AG20443 (cell line): ENCODE results near the gene PCNX2.
"Not testable (repeated sequence)": the region's sequence is repeated elsewhere in the genome, so short reads cannot be mapped to it uniquely, and the experiment has no call there.

Experiments used
- DNase-seq: peaks from one replicate; pipeline ENCODE4 v3.0.0; 2012; ENCODE audit warnings: low spot score, mixed read lengths

Gene PCNX2

DNA sequence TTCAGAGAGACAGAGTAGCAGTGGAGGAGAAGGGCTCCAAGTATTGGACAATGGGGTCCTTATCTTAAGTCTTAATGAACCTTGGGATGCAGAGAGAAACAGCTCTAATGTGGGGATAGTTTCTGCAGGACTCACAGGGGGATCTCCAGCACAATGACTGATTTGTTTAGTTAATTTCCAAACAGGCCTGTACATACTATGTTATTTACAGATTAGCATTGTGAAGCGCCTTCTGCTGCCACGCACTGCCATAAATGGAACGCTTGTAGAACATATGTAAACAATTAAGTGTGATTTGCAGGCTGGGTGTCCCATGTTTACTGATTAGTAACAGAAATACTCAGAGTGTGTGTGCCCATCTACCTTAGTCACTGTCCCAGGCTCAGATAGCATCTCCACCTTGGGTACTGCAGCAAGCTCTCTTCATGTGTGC, 289.0 kb downstream of the PCNX2 start:
- DNase-seq = no peak

DNA sequence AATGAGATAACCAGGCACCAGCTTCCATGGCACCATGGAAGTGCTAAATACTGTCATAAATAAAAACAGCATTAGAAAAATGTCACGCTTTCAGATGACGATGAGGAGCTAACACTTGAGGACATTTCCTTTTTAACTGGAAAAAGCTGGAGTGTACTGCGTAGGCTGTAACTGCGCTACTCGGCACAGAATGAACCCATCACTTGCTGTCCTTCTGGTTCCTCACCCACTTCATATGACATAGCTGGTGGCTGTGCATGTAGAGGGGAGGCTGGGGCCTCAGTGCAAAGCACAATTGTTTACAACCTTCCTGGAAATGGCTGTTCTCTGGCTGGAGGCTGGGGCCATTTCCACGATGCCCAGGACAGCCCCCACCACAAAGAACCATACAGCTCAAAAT, 289.4 kb downstream of the PCNX2 start:
- DNase-seq = no peak

DNA sequence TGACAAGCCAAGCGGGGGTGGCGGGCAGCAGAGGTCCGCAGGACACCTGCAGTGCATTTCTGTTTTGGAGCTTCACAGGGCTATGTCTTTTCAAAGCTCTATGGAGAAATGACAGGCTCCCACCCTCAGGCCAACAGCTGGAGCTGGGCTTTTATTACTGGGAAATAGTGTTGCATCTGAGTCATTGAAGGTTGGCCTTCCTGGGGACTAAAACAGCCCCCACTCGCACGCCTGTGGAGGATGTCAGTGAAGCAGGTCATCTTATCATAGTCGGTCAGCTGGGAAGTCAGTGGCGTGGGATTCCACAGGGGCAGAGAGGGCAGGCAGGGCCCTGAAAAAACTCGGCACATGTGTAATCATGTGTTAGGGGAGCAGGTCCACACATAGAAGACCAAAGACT, 289.8 kb downstream of the PCNX2 start:
- DNase-seq = peak; percentile 32

DNA sequence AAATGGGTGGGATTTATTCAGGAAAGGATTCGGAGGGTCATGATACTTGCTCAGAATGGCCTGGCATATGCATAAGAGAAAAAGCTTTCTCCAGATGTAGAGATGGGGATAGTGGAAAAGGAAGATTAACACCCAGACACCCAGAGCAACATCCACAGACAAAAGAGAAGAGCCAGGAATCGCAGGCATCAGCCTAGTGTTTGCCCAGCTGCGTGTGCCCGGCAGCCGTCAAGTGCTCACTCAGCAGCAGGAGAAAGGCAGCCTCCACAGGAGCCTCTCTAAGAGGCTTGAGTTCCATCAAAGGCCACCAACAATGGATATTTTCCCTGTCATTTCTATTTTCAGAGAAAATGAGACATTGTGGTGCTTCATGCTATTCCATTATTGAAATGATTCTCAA, 290.4 kb downstream of the PCNX2 start:
- no peak for DNase-seq

DNA sequence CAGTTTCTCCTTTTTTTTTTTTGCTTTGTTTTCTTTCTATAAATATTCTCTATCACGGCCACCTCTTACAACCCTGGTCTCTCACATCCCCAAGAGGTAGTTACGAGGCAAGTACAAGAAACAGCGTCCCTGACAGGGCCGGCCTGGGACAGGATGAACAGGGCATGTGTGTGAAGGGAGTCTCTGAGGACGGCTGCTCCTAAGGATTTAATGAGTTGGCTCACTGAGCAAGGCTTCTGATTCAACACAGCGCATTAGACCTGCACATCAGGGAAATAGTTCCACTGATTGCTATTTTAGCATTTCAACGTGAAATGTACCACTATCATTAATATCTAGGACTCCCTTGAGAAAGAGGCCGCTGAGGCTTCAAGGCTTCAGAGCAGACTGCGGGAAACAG, 291.1 kb downstream of the PCNX2 start:
- no peak for DNase-seq

DNA sequence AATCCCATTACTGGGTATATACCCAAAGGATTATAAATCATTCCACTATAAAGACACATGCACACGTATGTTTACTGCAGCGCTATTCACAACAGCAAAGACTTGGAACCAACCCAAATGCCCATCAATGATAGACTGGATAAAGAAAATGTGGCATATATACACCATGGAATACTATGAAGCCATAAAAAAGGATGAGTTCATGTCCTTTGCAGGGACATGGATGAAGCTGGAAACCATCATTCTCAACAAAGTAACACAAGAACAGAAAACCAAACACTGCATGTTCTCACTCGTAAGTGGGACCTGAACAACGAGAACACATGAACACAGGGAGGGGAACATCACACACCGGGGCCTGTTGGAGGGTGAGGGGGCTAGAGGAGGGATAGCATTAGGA, 291.9 kb downstream of the PCNX2 start:
- DNase-seq = not testable (repeated sequence)

DNA sequence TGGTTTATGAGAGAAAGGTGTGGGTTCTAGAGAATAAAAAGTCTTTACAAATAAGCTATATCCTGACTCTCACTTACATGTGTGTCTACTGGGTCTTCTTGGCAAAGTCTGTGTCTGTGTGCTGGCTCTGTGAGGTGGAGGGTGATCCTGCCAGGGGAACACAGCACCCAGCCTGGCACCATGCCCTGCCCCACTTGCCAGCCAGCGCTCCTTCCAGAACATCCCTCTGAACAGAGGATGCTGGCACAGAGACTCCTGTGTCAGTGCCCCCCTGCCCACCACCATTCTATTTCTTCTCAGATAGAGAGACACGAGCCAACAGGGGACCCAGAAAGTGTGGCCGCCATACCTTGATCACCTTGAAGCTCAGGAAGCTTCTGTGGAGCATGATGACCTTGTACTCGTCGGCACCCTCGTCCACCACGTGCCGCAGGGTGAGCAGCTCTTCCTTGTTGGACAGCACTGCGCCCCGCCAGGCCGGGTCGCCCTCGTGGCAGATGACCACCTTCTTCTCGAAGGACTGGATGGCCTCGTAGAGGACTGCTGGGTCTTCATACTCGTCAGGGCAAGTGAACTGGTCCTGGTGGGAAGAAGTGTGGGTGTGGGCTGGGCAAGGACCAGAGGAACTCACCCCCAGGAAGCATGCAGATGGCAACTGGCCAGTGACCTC, 295.4 kb downstream of the PCNX2 start:
- no peak for DNase-seq

DNA sequence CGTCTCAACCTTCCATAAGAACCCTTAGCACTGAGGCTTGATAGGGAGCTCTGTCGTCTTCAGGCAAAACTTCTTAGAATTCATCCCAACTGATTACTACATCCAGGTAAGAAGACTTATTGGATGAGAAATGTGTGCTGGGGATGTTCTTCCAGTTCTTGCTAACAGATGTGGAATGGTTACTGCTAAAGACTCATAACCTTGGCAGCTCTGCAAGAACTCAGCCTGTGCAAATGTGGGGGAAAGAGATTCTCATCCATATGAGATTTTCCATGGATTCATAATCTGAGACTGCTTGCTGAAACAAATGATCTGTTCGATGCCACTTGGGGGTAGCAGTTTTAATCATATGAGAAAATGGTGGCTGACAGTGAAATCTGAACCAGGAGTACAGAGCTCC, 296.9 kb downstream of the PCNX2 start:
- peak; percentile 22 for DNase-seq

DNA sequence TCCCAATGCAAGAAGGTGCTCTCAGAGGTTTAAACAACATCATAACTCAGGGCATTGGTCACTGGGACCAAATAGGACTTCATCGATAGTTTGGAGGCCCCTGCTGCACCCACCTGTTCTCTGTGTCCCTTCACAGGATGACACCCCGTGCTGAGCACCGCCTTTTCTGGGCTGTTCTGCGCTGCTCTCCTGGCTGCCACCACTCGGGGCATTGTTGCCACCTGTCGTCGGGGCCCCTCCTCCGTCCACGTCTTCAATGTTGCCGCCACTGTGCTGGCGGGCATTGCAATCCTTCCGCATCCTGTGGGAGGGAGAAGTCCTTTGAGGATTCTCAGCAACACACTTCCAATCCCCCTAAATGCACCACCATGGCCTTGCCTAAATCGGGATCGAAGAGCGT, 297.4 kb downstream of the PCNX2 start:
- no peak for DNase-seq

DNA sequence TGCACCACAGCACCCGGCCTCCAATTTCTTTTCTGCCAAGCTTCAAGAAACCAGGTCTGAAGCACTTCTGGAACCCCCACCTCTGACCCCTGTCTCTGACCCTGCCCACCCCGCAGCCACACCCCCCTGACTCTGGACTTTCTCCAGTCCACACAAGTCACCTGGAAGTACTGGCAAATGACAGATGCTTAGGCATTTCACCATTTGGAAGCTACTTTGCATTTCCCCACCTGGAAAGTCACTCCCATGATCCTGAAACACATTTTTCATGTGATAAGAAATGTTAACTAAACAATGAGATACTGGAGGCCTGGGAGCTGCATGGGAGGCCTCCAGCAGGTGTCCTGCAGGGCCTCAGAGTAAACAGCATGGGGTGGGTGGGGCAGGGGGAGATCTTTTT, 299.4 kb downstream of the PCNX2 start:
- DNase-seq = no peak

DNA sequence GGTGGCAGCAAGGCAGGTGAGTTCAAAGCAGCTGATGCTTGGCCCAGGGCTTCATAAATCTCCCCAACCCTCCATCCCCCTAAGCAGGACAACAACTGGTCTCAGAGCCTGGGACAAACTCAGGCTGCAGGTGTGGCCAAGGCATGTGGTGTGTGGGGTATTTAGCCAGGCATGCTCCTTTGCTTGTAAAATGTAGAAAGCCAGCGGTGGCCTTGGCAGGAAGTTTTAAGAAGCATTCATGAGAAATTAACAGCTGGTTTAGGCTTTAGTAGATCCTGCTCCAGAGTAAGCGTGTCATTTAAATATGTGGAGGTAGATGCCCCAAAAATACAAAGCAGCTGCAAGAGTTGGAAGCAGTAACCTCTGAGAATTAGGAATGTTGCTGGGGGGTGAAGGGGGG, 300.3 kb downstream of the PCNX2 start:
- no peak for DNase-seq

DNA sequence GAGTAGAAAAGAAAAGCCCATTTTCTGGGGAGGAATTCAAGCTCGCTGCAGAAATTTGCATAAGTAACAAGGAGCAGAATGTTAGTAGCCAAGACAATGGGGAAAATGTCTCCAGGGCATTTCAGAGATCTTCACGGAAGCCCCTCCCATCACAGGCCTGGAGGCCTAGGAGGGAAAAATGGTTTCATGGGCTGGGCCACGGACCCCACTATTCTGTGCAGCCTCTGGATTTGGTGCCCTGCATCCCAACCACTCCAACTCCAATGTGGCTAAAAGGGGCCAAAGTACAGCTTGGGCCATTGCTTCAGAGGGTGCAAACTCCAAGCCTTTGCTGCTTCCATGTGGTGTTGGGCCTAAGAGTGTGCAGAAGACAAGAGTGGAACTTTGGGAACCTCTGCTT, 302.0 kb downstream of the PCNX2 start:
- no peak for DNase-seq

DNA sequence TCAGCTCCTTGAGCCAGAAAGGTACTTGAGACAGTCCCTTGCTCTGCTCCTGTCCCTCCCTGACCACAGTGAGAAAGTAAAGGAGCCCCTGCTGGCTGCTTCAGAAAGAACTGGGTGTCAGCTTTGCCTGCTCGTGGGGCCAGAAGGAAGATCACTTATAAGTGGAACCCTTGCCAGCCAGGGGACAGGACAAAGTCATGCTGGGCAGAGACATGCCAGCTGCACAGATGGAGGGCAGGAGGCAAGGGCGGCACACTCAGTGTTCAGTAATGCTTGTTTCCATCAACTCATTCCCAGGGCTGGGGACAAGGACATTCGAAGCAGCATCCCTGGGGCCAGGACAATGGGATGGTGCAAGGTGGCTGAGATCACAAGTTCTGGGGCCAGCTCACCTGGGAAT, 303.3 kb downstream of the PCNX2 start:
- no peak for DNase-seq

DNA sequence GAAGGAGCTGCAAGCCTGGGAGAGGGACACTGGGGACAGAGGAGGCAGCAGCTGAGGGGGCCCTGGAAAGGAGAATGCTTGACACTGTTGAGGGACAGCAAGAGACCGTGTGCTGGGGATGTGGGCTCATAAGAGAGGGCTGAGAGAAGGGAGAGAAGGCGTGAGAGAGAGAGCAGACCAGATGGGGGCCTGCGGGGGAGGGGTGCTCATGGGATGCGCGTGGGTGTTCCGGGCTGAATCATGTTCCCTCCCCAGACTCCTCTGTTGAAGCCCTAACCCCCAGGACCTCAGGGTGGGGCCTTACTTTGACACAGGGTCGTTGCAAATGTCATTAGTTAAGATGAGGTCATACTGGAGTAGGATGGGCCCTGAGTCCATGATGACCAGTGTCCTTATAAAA, 304.3 kb downstream of the PCNX2 start:
- DNase-seq = no peak

DNA sequence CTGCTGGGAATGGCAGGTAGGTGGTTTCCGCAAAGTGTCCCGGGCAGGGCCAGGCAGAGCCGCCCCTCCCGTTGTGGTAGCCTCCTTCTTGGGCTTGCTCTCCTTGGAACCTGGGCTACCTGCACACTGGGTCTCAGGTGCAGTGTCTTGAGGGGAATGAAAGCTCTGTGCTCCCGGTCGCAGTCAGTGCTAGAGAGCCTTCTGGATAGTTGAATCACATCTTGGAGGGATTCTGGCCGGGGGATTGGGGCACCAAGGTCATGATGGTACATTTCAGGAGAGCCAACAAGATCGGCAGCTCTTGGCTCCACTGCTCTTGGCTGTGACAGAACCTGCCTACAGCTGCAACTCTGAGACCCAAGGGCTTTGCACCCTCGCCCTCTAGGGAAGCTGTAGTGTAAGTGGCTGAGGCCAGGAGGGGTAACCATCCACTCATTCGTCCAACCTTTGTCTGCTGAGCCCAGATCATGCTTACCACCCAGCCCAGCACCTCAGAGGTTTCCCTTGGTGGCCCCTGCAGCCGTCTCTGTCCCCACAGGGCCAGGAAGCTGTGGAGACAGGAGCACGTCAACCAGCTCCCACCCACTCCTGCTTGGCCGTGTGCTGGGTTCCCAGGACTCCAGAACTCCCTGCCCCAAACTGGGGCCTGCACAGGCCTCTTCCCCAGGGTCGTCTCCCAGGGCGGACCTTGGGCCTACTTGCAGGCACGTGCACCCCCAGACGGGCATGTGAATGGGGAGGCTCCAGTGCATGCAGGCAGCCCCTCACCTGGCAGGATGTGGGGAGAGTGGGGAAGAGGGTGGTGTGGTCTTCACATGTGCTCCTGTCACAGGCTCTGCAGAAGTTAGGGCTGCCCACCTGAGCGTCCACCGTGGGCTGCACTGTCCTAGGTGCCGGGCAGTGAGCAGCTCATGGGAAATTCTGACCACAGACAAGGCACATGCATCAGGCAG, 305.1 kb downstream of the PCNX2 start:
- no peak for DNase-seq

DNA sequence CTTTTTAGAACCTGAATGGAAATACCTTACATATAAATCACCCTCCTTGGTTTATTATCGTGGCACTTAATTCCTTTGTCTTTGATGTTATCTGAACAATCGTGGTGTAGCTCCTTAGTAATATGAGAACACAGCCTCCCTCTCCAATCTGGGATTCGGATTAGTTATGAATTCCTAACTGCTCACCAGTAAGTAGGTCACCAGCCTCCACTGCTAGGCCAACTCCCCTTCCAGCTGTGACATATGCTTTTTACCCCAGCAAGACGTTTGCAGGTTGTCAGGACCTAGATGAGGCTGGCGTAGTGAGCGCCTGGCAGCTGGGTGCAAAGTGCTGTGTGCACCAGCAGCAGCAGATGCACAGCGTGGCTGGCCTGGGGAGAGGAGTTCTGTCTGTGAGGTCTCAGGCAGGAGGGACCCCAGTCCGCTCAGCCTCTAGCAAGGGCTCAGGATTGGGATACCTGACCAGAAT, 306.9 kb downstream of the PCNX2 start:
- DNase-seq = peak; percentile 69

DNA sequence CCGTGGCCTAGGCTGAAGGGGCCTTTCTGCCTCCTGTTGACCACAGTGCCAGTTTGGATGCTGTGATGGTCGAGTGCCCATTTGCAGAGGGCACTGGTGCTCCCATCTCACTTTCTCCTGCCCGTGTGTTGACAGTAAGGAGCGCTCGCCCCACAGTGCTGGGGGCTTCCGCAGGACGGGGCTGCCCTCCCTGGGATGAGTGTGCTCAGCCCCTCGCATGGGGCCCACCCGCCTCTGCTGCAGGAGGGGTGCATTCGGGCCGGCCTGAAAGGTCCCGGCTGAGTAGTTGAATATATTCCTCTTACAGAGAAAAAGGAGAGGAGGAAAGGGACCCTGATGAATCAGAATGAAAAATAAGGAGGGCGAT, 307.8 kb downstream of the PCNX2 start:
- no peak for DNase-seq

DNA sequence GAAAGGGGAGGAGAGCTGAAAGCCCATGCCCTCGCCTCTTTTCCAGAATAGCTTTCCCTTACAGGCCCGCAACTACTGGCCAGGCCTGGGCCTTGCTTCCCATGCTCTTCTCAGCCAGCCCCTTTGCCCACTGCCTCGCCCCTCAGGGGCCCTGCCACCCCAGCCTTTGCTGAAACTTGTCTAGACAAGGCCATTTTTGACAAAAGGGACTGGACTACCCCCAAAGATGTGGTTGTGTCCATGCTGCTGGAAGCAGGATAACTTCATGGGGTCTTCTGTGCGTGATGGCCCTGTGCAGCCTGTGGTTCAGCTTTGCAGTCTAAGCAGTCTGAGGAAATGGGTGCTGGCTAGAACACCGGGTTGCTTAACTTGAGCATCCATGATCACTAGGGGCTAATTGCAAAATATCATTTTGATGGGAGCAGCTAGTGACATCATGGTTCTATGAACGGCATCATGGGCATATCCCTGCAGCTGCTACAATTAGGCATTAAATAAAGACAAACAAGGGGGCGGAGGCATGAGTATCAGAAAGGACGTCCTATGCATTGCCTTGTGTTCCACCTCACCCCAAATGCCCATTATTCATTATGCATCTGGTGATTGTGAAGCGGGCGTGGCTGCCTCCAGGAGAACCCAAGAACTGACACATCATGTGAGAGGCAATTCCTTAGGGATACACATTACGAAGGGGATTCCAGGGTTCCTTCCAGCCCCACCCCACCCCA, 308.3 kb downstream of the PCNX2 start:
- DNase-seq = no peak

DNA sequence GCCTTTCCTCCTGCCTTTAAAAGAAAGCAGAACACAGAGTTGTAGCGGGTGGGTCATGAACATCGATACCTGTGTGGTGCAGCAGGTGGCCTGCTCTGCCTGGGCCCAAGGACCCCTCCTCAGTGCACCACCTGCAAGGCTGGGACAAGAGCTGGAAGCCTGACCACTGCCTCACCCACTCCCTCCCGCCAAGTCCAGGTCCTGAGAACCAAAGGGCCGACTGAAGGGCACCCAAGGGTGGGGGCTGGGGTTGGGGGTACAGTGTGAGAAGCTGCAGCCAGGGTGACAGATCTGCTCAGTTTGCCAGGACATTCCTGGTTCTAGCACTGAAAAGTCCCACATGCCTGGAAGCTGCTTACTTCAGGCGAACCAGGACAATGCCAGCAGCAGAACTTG, 309.0 kb downstream of the PCNX2 start:
- DNase-seq = no peak

DNA sequence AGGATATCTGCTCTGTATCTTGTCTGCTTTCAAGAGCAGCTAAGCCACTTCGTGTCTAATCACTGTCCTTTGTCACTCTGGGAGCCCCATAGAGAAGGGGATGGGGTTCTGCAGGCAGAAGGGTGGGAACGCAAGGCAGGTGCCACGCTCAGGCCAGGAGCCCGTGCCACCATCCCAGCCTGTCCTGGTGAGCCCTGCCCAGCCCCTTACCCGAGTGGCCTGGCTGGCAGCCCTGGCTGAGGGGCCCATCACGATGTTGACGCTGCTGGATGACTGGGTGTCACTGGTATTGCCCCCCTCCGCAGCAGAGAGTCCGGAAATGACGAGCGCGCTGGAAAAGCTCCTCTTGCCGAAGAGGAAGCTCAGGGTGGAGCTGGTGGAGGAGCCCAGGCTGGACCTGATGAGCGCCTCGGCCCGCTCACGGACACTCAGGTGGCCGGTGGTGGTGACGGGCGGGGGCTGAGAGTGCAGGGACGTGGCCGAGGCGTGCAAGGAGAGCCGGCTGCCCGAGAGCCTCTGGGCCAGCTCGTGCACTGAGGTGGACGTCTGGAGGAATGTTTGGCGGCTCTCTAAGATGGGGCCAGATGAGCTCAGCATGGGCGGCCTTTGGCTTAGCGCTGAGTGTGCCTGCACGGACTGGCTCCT, 309.5 kb downstream of the PCNX2 start:
- DNase-seq = no peak

DNA sequence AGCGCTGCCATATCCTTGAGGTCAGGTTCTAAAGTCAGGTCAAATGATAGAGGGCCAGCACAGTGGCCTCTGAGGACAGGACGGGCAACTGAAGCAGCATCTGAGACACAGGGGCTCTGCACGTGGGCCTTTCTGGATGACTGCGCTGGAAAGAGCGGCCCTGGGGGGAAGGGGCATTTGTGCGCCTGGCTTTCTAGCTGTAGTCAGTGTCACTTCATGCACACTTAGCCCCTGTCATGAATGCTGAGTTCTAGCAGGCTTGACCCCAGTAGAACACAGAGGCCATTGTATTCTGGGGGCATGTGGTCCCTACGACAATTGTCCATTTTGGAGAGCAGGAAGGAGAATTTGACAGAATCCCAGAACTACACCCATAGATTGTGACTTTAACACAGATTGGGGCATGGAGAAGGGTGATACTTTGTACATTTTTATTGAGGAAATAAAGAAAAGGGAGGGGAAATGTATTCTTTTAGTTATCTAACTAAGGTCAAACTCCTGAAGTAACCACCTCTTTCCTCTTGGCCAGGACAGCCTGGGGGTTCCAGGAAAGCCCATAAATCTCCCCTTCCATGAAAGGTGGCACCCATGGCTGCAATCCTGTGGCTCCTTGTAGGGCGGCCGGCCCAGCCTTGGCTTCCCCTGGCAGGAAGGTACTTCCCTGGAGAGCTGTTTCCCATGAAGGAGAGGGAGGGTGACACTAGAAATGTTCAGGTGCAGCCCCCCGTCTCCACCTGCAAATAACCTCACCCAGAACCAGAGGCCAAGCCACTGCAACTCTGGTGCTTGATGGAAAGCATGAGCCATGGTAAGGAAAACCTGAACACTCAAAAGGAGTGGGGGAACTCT, 310.7 kb downstream of the PCNX2 start:
- DNase-seq = no peak
